Measurements from ENCODE around the gene RABGAP1L. TPM values are rescaled to one million over a fixed set of nuclear protein-coding genes. Genes with fewer than 3 reads are reported as not detected.

The RABGAP1L gene
- total and polyA plus RNA-seq, 2 of the 4 experiments (the other 2 are of a cell fraction), result 7.9 to 26.7 TPM

GRCh38 chr1:174623324-174624035, 464.2 kb downstream of the RABGAP1L start:
- no CpG with 5 or more reads among the region's 2 CpGs for WGBS, 2 experiments (ENCODE audit: extremely low coverage in 2 of 2, insufficient read length in 1 of 2)
- ATAC-seq (ENCODE audit: low read depth), result no peak
- in situ Hi-C loops (cut with MboI; ENCODE audit: low sequenced_read_pairs), result no loop called here

More at GRCh38 chr1:174623324-174624035, 464.2 kb downstream of the RABGAP1L start:
- Histone ChIP-seq H3K4me3 (ENCODE audit: insufficient read depth, low read depth, low read length) (no peak overlapping the region), H4K8ac (ENCODE audit: low read depth in 2 of 2, low read length in 2 of 2) (no peak overlapping the region), H3K9me1 (ENCODE audit: insufficient read depth, low read length) (no peaks in the 10 kb centered on the region), H3K4me1 (ENCODE audit: control insufficient read depth, insufficient read depth, low read length) (no peaks in the 10 kb centered on the region), H4K20me1 (ENCODE audit: insufficient read depth, low read length) (no peaks in the 10 kb centered on the region), H3K9ac (ENCODE audit: low read depth, low read length) (no peak overlapping the region), H3K14ac (replicated peaks; ENCODE audit: low read depth, low read length) (no peak overlapping the region), H3K36me3 (ENCODE audit: control insufficient read depth, insufficient read depth, low read length) (no peaks in the 10 kb centered on the region), H3K4me2 (ENCODE audit: low read depth, low read length) (no peak overlapping the region), H2AFZ (replicated peaks; ENCODE audit: low read length, poor library complexity) (no peak overlapping the region), H2AK5ac (ENCODE audit: low read depth, low read length) (no peak overlapping the region), H4K5ac (ENCODE audit: low read depth, low read length) (no peak overlapping the region), H2BK120ac (ENCODE audit: low read depth, low read length) (no peak overlapping the region), H3K4ac (ENCODE audit: low read depth, low read length) (no peak overlapping the region), H4K91ac (ENCODE audit: insufficient read depth, low read depth, low read length) (no peak overlapping the region), H2AK9ac (replicated peaks; ENCODE audit: low read depth, low read length, poor library complexity) (no peak overlapping the region), H3K9me3 (ENCODE audit: control insufficient read depth, insufficient read depth, low read length) (no peaks in the 10 kb centered on the region), H2BK5ac (ENCODE audit: low read depth, low read length, poor library complexity, severe bottlenecking) (no peak overlapping the region), H3K79me1 (ENCODE audit: low read depth in 1 of 2, low read length in 2 of 2) (no peaks in the 10 kb centered on the region), H3K23ac (ENCODE audit: low read depth, low read length) (no peak overlapping the region), H3K18ac (ENCODE audit: low read depth, low read length) (no peak overlapping the region), H3K27ac (ENCODE audit: insufficient read depth, low read length) (no peak overlapping the region), H3K27me3 (ENCODE audit: control insufficient read depth, insufficient read depth, low read length) (no peaks in the 10 kb centered on the region), H2BK15ac (ENCODE audit: low read depth, low read length) (no peak overlapping the region), H2BK20ac (ENCODE audit: low read depth, low read length) (no peak overlapping the region), H3K56ac (ENCODE audit: extremely low read depth, insufficient read depth, low read length) (no peak overlapping the region)
- CTCF ChIA-PET, result no interaction called here
- no TSS peak for BruUV-seq (replicated peaks)
- DNase-seq, result no peak
- TF ChIP-seq RCOR1 (IDR thresholded peaks at IDR 0.05; ENCODE audit: insufficient replicate concordance, low read length) (no peak), RFX5 (IDR thresholded peaks at IDR 0.05; ENCODE audit: low read depth, low read length) (no peak), POLR2A (IDR thresholded peaks at IDR 0.05; ENCODE audit: low read depth, low read length) (no peak), CEBPB (IDR thresholded peaks at IDR 0.05; ENCODE audit: low read depth, low read length) (no peak), USF2 (IDR thresholded peaks at IDR 0.05; ENCODE audit: low read depth, low read length) (no peak), SMC3 (IDR thresholded peaks at IDR 0.05; ENCODE audit: low read depth, low read length) (no peak), CHD1 (IDR thresholded peaks at IDR 0.05; ENCODE audit: low read depth, low read length) (no peak), ELK1 (IDR thresholded peaks at IDR 0.05; ENCODE audit: borderline replicate concordance, low read depth, low read length) (no peak), BHLHE40 (IDR thresholded peaks at IDR 0.05; ENCODE audit: low read depth, low read length) (no peak), RAD21 (IDR thresholded peaks at IDR 0.05; ENCODE audit: low read length) (no peak), CTCF (conservative IDR thresholded peaks at IDR 0.05; ENCODE audit: low read depth, low read length) (no peak), MXI1 (IDR thresholded peaks at IDR 0.05; ENCODE audit: borderline replicate concordance, low read depth, low read length) (no peak), MAZ (IDR thresholded peaks at IDR 0.05; ENCODE audit: borderline replicate concordance, low read depth, low read length) (no peak), FOS (IDR thresholded peaks at IDR 0.05; ENCODE audit: low read depth, low read length) (no peak), MAFK (IDR thresholded peaks at IDR 0.05; ENCODE audit: low read depth, low read length) (no peak), NFE2L2 (IDR thresholded peaks at IDR 0.05; ENCODE audit: low read depth, low read length) (no peak)
- dilution Hi-C loops (cut with HindIII; ENCODE audit: low sequenced_read_pairs, unreplicated experiment) (no loop called here), intact Hi-C loops (cut with micrococcal nuclease) (no loop called here)
- POLR2A ChIA-PET (ENCODE audit: unreplicated experiment), result no interaction called here
